Measurements from ENCODE around the gene HSPA5.
A peak's percentile ranks its signal among the peaks of the same experiment; 100 is the strongest.

DNA sequence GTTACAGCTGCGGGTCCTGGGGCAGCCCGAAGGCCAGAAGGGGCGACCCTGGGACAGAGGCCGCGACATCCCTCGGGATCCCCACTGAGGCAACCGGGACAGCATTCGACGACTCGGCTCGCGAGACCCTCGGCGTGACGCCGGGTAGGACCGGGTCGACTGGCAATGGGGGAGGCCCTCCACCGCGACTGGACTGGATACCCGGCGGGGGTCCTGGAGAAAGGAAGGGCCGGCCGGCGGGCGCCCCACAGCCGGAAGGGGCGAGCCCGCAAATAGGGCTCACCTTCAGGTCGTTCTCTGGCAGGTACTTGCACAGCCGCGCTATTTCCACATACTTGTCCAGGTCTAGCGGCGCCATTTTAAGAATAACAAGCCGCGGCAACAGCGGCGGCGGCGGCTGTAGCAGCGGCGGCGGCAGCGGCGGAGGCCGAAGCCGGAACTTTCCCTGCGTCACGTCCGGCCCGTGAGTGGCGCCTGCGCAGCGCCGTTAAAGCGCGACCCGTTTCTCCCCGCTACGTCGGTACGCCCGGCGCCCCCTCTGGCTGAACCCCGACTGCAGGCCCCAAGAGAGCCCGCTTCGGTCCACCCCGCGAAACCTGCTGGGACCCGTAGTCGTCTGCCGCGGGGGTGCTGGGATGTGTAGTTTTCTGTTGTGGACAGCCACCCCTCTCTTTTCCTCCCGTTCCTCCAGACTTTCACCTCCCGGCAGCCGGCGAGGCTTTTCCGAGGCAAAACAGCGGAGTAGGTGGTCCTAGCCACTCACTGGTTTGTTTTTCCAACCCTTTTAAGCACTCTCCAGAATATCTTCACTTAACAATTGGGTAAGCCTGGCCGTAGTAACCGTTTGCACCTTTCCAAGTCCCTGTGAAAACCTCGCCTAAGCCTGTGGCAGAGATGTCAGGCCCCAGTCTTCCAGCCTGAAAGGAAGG is 51.5 kb downstream of the HSPA5 start, which contains the start of gene PPP6C:
- TF ChIP-seq, protein P1, sequence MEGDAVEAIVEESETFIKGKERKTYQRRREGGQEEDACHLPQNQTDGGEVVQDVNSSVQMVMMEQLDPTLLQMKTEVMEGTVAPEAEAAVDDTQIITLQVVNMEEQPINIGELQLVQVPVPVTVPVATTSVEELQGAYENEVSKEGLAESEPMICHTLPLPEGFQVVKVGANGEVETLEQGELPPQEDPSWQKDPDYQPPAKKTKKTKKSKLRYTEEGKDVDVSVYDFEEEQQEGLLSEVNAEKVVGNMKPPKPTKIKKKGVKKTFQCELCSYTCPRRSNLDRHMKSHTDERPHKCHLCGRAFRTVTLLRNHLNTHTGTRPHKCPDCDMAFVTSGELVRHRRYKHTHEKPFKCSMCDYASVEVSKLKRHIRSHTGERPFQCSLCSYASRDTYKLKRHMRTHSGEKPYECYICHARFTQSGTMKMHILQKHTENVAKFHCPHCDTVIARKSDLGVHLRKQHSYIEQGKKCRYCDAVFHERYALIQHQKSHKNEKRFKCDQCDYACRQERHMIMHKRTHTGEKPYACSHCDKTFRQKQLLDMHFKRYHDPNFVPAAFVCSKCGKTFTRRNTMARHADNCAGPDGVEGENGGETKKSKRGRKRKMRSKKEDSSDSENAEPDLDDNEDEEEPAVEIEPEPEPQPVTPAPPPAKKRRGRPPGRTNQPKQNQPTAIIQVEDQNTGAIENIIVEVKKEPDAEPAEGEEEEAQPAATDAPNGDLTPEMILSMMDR (conservative IDR thresholded peaks at IDR 0.05; ENCODE audit: low read depth, low read length), result peak; percentile 82
- TF ChIP-seq EZH2 (IDR thresholded peaks at IDR 0.05; ENCODE audit: borderline replicate concordance, low read depth, low read length, poor library complexity, severe bottlenecking), result no peak

All from A673 (cell line).